Measurements from ENCODE around the gene KIAA1217.

KIAA1217 gene

DNA sequence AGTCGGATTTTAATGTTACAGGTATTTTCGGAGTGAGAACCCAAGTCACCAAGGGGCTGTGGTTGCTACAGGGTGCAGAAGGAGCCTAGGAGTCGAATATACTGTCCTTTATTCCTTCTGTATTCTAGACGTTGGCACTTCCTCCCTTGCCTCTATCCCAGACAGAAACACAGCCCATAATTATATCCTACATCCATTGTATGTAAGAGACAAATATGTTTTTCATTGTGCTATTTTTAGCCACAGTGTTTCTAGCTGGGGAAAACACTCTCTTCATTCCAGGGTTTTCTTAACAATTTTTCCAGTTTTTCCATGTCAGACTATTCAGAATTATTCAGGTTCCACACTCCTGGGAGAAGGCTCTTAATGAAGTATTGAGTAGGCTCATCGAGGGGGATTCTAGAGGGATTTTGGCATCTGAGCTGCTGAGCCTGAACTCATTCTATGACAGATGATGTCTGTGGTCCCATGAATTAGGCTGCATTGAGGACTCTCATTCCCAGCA is 32.6 kb downstream of the KIAA1217 start:
- DNase-seq (ENCODE audit: low read depth): no peak

DNA sequence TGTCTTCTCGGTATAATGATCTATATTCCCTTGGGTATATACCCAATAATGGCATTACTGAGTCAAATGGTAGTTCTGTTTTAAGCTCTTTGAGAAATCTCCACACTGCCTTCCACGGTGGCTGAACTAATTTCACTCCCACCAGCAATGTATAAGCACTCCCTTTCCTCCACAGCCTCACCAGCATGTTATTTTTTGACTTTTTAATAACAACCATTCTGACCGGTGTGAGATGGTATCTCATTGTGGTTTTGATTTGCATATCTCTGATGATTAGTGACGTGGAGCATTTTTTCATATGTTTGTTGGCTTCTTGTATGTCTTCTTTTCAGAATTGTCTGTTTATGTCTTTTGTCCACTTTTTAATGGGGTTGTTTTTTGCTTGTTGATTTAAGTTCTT is 33.6 kb downstream of the KIAA1217 start:
- DNase-seq (ENCODE audit: low read depth): no peak

DNA sequence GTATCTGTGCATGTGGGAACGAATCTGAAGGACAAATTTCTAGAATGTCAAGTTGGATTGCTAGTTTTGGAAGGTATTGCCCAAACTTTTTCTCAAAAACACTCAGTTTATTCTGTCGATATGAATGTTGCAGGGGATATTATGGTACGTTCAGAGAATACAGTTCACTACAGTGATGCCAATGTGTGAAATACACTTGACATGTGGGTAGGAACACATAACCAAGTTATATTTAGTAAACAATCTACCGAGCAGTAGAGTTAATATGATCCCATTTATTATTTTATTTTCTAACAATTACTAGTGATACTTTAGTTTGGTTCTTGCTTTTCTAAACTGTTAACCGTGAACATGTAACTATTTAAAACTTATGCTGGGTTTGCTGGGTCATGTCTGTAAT is 37.4 kb downstream of the KIAA1217 start:
- DNase-seq (ENCODE audit: low read depth): no peak

DNA sequence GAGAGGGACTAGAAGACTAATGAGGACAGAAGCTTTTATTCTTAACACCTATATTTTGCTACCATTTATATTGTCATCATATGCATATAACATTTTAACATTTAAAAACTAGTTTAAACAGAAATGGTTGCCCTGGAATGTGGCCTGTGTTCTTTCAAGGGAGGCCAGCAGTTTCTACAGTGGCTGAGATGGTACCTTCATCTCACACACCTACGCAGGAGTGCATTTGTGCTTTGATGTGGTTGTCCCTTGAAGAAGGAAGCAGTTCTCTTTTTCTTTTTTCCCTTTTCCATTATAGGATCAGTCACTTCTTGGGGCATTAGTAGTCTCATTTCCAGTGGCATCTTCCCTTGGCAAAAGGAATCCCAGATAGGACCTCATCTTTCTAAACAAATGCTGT is 38.9 kb downstream of the KIAA1217 start:
- no peak for DNase-seq (ENCODE audit: low read depth)

DNA sequence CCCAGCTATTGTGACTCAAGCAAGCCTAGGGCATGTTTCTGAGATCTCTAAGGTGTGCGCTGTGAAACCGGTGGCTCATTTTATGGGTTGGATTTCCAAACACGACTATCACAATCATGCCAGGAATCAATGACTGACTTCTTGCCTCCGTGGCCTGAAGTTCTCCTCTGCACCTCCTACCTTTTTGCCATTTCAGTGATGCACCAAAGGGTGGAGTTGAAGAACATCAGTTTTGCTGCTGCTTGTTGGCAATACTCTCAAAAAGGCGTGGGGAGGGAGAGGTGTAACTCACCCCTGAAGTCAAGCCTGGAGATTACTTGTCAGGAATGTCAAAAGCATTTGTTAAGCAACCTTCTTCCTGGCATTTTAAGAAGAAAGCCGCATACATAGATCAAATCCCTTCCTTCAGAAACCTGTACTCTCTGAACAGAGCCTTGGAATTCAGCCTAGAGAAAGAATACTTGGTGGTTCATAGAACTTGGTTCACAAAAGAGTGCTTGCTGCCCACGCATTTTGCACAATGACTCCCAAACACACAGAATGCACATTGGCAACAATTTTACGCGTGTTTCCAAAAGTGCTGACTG is 41.0 kb downstream of the KIAA1217 start:
- DNase-seq (ENCODE audit: low read depth): no peak

DNA sequence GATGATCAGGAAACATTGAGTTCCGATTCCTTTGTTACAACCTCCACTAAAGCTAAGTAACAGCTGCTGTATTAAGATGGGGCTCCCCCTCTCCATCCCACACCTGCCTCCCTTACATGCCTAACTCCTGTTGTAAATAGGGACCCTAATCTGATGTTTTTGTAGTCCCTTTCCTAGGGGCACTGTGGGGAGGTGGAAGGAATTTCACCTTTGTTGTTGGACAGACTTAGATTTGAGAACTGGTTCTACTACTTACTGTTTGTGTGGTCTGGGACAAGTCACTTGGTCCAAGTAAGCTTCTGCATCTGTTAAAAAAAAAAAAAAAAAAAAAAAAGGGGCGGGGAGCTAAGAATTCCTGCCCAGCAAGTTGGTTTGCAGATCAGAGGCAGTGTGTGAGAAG is 42.6 kb downstream of the KIAA1217 start:
- DNase-seq (ENCODE audit: low read depth): no peak

DNA sequence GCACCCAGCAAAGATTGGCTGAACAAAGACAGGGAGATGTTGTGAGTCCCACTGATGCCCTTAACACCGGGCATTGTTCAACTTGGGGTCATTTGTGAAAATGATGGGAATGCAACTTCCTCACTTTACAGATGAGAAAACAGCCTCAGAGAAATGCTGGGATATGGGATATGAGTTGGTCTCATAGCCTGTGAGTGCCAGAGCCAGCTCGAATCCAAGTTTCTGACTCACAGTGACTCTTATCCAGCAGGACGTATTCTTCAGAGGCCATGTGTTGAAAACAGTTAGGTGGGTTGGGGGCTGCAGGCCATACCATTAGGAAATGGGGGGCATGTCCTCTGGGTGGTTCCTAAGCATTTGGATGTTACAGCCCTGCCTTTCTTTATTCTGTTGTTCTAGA is 45.2 kb downstream of the KIAA1217 start:
- DNase-seq (ENCODE audit: low read depth): no peak

DNA sequence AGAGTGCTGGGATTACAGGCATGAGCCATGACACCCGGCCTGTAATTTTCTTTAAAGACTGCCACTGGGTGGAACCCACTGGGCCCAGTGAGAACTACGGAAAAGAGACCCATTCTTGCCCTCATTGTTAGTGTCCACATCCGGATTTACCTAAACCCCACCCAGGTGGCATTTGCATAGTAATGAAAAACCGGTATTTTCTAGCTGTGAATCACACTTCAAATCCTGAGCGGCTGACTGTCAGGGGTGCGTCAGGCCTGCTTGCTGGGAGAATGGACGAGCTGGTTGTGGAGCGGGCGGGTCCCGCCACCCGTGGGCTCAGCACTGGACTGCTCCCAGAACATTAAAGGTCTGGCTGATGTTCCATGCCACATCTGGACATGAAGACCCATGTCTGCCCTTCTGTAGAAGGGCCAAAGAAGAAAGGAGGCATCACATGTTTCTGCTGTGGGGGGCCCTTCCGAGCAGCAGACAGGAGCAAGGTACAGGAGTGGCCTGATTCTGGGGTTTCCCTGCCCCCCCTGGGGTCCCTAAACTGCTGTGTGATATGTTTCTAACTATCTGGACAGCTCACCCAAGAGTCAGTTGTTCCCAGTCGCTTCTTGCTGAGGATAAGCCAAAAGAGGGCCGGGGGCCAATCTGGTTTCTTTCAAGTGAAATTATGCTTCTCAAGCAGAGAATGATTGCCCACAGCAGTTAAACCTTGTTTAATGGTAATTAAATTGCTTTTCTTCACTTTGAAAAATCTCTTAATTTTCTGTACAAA is 46.4 kb downstream of the KIAA1217 start:
- no peak for DNase-seq (ENCODE audit: low read depth)

DNA sequence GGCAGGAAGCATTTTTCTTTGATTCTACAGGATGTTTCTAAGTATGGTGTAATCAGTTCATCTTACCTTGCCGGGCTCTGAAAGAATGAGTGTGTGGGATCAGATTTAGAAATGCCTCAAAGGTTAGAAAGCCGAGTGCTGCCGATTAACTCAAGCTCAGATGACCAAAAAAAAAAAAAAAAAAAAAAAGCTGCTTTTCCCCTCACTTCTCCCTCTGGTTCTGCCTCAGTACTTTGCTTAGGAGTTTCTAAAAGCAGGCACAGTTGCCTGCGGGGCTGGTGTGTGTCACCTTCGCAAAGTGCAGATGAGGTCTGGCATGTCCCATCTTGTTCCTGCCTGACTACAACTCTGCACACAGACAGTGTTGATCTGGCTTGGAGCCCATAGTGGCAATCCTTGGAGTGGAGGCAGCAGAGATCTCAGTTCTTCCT is 47.0 kb downstream of the KIAA1217 start:
- no peak for DNase-seq (ENCODE audit: low read depth)

DNA sequence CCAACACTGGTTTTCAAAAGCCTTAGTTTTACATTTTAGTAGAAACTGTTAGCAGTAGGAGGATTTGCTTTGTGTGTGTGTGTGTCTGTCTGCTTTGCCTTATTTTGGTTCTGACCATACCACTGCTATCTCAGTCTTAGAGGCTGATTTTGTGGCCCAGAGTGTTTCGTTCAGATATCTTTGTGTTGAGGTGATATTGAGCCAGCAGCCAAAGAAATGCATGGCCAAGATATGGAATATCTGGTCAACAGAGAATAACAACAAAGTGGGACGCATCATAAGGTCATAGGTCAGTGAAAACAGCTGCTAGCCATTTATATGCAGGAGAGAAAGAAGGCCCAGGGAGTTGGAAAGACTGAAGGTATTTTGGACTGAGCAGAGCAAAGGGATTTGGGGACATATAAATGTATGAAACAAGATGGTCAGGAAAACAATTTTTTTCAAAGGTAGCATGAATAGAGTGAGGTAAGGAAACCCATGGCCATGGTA is 47.7 kb downstream of the KIAA1217 start:
- no peak for DNase-seq (ENCODE audit: low read depth)

DNA sequence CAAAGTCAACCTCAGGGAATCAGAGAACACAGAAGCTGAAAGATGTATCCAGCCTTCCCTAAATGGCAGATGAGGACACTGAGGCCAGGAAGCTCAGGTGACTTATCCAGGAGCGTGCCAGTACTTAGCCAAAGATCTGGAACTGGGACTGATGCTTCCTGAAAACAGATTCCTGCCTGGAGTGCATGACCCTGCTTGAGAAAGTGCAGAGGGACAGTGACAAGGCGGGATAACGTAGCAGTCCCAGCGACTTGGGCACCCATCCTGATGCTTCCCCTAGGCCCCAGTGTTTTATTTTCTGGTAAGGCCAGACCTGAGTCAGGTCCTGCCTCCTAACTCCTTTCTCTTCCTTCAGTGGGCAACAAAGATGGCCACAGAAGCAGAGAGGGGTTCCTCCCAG is 48.6 kb downstream of the KIAA1217 start:
- no peak for DNase-seq (ENCODE audit: low read depth)

DNA sequence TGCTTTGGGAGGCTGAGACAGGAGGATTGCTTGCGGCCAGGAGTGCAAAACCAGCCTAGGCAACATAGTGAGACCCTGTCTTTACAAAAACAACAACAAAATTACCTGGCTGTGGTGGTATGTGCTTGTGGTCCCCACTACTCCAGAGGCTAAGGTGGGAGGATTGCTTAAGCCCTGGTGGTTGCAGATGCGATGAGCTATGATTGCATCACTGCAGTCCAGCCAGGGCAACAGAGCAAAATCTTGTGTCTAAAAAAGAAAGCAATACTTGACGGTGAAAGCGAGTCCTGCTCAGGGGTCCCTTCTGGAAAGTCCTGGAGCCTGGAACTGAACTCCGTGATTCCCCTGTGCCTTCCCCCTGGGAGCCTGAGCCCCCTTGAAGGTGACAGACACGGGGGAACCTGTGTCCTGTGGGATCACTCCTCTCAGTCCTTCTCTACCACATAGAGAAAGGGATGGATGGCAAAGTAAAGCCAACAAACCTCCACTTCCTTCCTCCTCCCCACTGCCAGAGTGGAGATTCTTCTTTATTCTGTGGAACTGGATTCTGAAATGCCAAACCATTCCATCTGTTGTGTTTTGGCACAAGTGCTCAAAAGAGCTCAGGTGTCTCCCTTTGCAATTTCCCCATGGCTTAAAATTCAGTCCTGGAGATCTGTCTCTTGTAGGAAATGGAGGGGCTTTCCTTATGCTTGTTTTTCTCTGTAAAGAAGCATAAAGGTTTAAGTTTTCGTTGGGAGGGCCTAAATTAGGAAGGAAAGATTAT is 50.6 kb downstream of the KIAA1217 start:
- no peak for DNase-seq (ENCODE audit: low read depth)

DNA sequence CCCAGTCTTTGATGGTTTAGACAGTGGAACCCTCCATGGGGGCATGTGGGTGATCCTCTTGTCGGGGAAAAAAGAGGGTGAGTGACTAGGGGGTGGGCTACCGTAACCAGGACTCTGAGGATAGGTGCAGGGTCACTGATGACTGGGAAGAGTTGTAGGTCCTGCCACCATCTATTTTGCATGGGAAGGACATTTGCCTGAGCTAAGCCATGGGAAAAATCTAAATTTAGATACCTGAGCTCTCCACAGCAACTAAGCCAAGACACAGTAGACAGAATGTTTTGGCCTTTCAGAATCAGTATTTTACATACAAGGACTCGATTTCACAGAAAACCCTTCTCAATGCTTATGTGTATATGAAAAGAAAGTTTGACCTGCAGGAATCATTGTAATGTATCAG is 52.7 kb downstream of the KIAA1217 start:
- no peak for DNase-seq (ENCODE audit: low read depth)

DNA sequence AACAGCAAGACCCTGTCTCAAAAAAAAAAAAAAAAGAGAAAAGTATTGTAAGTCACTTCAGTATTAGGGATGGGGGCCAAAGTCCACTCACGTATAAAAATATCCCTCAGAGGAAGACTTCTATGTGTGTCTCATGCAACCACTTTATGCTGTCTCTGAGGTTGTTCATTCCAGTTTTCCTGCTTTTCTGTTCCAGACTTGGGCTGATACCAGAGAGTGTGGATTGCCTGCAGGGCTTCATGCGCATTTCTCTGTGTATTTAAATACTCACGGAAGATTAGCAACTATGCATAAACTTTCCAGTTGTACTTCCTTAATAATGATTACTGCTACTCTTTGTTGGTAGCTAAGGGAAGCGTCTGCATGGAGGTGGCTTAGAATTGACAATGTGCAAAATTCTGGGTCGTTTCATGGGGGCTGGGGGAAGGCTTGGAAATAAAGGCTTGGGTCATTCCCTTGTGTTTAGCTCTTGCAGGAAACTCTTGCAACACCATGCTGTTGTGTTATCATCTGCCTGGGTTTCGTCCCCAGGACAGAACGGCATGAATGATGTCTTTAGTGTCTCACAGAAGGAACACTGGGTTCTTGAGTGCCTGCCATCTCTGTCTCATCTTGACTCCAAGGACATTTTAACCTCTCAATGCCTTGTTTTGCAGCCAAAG is 54.1 kb downstream of the KIAA1217 start:
- DNase-seq (ENCODE audit: low read depth): no peak

DNA sequence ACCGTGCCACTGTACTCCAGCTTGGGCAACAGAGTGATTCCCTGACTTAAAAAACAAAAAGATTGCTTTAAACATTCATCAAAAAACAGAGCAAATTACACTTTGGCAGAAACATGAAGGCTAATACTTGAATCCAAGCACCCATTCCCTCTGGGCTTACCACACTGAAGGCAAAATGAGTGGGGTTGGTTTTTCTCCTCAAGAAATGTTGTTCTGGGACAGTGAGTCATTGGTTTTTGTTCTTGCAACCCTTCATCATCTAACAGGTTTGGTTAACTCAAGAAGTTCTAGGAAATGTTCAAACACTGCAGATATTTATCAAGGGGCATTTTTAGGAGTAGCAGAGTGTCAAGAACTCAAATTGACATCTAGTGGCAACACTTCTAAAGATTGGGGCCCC is 60.5 kb downstream of the KIAA1217 start:
- DNase-seq (ENCODE audit: low read depth): no peak

DNA sequence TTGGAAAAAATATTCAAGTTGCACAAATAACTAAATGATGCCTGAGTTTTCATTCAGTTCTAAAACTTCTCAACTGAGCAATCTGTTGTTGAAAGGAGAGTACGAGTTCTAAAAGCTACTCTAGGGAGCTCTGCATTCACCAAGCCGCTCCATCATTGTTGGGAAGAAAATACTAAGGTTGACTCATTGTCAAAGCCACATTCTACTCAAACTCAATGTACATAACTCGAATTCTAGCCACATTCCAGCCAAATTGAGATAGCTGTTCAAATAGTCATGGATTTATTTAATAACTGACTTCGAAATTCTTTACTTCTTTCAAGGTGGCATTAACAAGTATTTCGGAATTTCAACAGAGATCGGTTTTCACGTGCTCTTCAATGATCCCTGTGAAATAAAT is 63.4 kb downstream of the KIAA1217 start:
- no peak for DNase-seq (ENCODE audit: low read depth)

DNA sequence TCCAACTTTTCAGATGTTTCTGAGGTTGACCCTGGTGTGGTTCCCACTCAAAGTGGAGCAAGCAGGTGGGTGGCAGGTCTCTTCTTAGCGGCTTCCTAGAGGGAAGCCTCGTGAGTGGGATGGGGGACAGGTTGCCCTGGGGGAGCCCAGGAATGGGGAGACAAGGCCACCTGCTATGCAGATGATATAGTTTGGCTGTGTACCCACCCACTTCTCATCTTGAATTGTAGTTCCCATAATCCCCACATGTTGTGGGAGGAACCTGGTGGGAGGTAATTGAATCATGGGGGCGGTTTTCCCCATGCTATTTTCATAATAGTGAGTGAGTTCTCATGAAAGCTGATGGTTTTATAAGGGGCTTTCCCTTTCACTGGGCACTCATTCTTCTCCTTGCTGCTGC is 68.3 kb downstream of the KIAA1217 start:
- DNase-seq (ENCODE audit: low read depth): no peak

DNA sequence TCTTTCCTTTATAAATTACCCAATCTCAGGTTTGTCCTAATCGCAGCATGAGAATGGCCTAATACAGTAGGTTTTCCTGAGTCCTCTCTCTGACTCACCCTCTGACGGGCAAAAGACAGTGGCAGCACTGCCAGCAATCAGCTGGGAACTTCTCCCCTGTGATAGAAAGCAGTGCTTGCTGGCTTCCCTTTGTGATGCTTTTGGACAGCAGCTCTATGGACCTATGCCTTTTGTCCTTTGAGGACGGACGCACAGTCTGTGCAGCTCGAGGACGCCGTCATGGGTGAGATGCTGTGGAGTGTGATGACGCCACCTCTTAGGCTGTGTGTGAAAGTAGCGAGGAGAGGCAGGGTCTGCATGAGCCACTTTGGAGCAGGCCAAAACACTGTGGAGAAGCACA is 68.8 kb downstream of the KIAA1217 start:
- DNase-seq (ENCODE audit: low read depth): no peak

DNA sequence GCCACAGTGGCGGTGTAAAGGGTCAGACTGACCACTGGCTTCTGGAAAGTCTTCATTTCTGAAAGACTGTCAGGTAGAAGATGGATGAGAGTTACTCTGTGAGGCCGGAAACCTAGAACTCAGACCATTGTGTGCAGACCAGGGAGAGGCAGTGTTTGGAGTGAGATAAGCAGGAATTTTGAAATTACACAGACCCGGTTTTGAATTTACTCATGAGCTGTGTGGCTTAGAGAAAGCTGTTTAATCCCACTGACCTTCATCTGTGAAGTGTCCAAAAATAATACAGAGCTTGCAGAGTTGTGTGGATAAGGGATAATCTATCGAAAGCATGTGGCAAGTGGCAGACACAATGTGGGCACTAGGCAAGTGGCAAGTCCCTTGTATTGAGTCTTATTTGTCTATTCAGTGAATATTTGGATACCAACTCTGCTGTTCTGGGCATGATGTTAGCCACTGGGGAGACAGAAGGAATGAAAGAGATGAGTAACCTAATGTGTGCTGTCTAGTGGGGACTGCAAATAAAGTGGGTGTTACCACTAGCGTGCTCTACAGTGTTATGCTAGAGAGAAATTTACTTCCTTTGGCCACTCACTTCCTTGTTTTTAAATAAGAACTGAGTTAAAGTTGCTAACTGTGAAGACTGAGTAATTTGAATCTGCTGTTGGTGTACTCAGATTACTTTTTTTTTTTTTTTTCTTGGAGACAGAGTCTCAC is 69.4 kb downstream of the KIAA1217 start:
- DNase-seq (ENCODE audit: low read depth): no peak

DNA sequence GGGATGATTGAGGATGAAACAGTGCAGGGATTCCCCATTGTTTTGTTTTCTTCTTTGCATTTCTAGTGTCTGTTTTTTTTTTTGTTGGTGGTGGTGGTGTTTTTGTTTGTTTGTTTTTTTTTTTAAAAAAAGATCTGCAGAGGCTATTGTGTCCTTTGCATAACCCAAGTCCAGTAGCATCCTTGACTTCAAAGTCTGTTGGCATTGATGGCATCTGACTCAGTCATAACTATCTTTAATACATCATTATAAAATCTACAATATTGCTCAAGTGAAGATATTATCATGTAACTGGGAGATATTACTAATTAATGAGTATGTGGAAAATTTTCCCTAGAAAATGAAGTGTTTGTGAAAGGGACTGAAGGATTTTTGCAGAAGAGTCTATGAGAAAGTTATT is 70.2 kb downstream of the KIAA1217 start:
- no peak for DNase-seq (ENCODE audit: low read depth)

DNA sequence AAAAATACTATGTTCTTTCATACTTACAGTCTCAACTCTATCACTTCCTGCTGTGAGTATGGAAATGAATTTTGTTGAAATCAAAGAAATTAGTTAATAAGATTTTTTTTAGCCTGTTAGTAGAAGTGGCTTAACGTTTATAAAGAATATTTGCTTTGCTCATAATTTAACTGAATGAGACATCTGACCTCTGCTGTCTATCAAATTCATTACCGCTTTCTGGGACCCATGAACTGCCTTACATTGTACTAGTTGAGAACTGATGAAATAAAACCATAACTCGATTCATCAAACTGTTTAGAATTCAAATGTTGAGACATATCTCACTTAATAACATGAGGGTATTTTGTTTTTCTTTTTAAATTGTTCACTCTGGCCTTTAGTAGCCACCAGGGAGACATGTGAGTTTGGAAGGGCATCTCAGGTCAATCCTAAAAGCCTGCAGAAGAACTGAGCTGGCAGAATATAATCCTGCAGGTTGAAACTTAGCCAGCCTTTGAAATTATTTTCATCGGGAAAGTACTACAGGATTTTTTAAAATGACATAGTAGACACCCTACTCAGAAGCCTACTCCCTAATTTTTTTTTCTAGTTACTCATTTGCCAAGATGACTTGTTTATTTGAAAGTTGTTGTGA is 78.7 kb downstream of the KIAA1217 start:
- DNase-seq (ENCODE audit: low read depth): no peak
